MM.1S (cell line): Measurements from ENCODE around the gene MYRF.

ENCODE experiments used
- CTCF ChIP-seq: fragments of 300-600 bp; sonication (generic); IDR thresholded peaks from 2 replicates; pipeline ENCODE4 v1.5.1; 2016; ENCODE audit warnings: antibody characterized with exemption, low read length, mixed read lengths
- EZH2 ChIP-seq: fragments of 300-600 bp; sonication (generic); optimal IDR thresholded peaks from 2 replicates; pipeline ENCODE3; 2017; ENCODE audit warnings: low read depth, mild to moderate bottlenecking, antibody characterized with exemption, low read length, mixed read lengths
- EZH2phosphoT487 ChIP-seq: fragments of 300-600 bp; sonication (generic); IDR thresholded peaks from 2 replicates; pipeline ENCODE4 v1.6.1; 2018; ENCODE audit warnings: antibody characterized with exemption, low read length

- TF ChIP-seq EZH2 (no peak), CTCF (no peak), EZH2phosphoT487 (no peak)
Measured at GRCh38 chr11:61746442-61747191, 5.8 kb upstream of the MYRF start.
